DOHH2 (cell line): Measurements from ENCODE around the gene SLC25A1.

Experiments used
- H3F3A ChIP-seq: fragments of 200-600 bp; sonication (generic), shearing (Covaris generic); 2 replicates; pipeline ENCODE4 v1.6.0; 2016; ENCODE audit warnings: antibody characterized with exemption, mild to moderate bottlenecking; ENCODE audit not compliant: control insufficient read depth, insufficient read depth
- H3K27ac ChIP-seq: fragments of 200-600 bp; sonication (generic); 2 replicates; pipeline ENCODE4 v1.5.1; 2014; ENCODE audit warnings: low read depth, mild to moderate bottlenecking, low read length, moderate library complexity
- H3K27me3 ChIP-seq: fragments of 200-600 bp; sonication (generic); 2 replicates; pipeline ENCODE4 v1.6.1; 2014; ENCODE audit warnings: mild to moderate bottlenecking, low read length, mixed read lengths; ENCODE audit not compliant: control insufficient read depth
- H3K36me3 ChIP-seq: fragments of 200-600 bp; sonication (generic); 2 replicates; pipeline ENCODE4 v1.6.1; 2014; ENCODE audit warnings: mild to moderate bottlenecking, low read length, moderate library complexity, mixed read lengths; ENCODE audit not compliant: control insufficient read depth
- H3K4me1 ChIP-seq: fragments of 200-600 bp; sonication (generic); 2 replicates; pipeline ENCODE4 v1.6.1; 2014; ENCODE audit warnings: mild to moderate bottlenecking, low read length, mixed read lengths; ENCODE audit not compliant: control insufficient read depth
- H3K4me2 ChIP-seq: fragments of 200-600 bp; sonication (generic); 2 replicates; pipeline ENCODE4 v1.6.0; 2014; ENCODE audit warnings: mild to moderate bottlenecking, low read length, moderate library complexity
- H3K4me3 ChIP-seq: fragments of 200-600 bp; sonication (generic); 2 replicates; pipeline ENCODE4 v1.5.1; 2014; ENCODE audit warnings: mild to moderate bottlenecking, low read length, mixed read lengths
- H3K79me2 ChIP-seq: fragments of 200-600 bp; sonication (generic); 2 replicates; pipeline ENCODE4 v1.6.1; 2014; ENCODE audit warnings: mild to moderate bottlenecking, low read length, mixed read lengths; ENCODE audit not compliant: control insufficient read depth
- H3K9me2 ChIP-seq: fragments of 200-600 bp; sonication (generic); replicated peaks from 2 replicates; pipeline ENCODE4 v1.6.1; 2014; ENCODE audit warnings: mild to moderate bottlenecking, low read length, mixed read lengths; ENCODE audit not compliant: control insufficient read depth
- H3K9me3 ChIP-seq: fragments of 200-600 bp; sonication (generic); 2 replicates; pipeline ENCODE4 v1.6.1; 2014; ENCODE audit warnings: antibody characterized with exemption, low read length, mixed read lengths; ENCODE audit not compliant: control insufficient read depth, insufficient read depth
- H4K20me1 ChIP-seq: fragments of 200-600 bp; sonication (generic); 2 replicates; pipeline ENCODE4 v1.6.0; 2014; ENCODE audit warnings: low read depth, mild to moderate bottlenecking, antibody characterized with exemption, low read length, moderate library complexity; ENCODE audit not compliant: control insufficient read depth, insufficient read depth
- EZH2phosphoT487 ChIP-seq: fragments of 200-600 bp; sonication (generic); IDR thresholded peaks from 2 replicates; pipeline ENCODE4 v1.6.1; 2017; ENCODE audit warnings: borderline replicate concordance, mild to moderate bottlenecking, antibody characterized with exemption, low read length, moderate library complexity, mixed read lengths
- TF ChIP-seq, protein P1 (sequence below): fragments of 200-600 bp; sonication (generic); IDR thresholded peaks from one replicate; pipeline ENCODE4 v1.5.1; 2014; ENCODE audit warnings: antibody characterized with exemption, mild to moderate bottlenecking, low read depth, low read length; ENCODE audit not compliant: poor library complexity, severe bottlenecking

Gene SLC25A1

DNA sequence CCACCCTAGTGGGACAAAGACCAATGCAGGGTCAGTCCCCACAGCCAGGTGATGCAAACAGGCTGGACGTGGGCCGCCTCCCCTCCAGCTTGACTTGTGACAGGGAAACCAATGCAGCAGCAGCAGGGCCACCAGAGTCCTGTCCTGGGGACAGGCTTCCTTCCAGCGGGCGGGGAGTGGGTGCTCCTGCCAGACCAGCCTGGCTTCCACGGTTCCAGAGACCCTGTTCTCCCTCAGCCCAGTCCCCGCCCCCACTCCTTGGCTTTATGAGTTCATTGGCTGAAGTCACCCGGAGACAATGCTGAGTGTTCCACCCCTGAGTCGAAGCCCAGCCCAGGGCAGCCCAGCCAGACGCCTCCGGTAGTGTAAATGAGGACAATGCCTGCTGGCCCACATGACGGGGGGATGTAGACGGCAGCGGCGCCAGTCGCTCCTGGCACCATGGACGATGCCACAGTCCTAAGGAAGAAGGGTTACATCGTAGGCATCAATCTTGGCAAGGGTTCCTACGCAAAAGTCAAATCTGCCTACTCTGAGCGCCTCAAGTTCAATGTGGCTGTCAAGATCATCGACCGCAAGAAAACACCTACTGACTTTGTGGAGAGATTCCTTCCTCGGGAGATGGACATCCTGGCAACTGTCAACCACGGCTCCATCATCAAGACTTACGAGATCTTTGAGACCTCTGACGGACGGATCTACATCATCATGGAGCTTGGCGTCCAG is 47.4 kb downstream of the SLC25A1 start, which contains the start of gene TSSK2:
TSS of gene TSSK2 (plus strand) at position 350 of the 726 bp plus-strand sequence. CDS start at position 442, 92 bp downstream.
- Histone ChIP-seq H3K36me3 (peaks cover 29% of the 10 kb centered on the region), H3F3A (no peaks in the 10 kb centered on the region), H3K4me3 (no peak within 1 kb of the TSS), H3K9me3 (no peaks in the 10 kb centered on the region), H4K20me1 (no peaks in the 10 kb centered on the region), H3K9me2 (no peaks in the 10 kb centered on the region), H3K27ac (no peak within 1 kb of the TSS), H3K79me2 (no peaks in the 10 kb centered on the region), H3K4me1 (no peaks in the 10 kb centered on the region), H3K27me3 (no peaks in the 10 kb centered on the region), H3K4me2 (no peak within 1 kb of the TSS)
- no peak for TF ChIP-seq EZH2phosphoT487
- TF ChIP-seq, protein P1, sequence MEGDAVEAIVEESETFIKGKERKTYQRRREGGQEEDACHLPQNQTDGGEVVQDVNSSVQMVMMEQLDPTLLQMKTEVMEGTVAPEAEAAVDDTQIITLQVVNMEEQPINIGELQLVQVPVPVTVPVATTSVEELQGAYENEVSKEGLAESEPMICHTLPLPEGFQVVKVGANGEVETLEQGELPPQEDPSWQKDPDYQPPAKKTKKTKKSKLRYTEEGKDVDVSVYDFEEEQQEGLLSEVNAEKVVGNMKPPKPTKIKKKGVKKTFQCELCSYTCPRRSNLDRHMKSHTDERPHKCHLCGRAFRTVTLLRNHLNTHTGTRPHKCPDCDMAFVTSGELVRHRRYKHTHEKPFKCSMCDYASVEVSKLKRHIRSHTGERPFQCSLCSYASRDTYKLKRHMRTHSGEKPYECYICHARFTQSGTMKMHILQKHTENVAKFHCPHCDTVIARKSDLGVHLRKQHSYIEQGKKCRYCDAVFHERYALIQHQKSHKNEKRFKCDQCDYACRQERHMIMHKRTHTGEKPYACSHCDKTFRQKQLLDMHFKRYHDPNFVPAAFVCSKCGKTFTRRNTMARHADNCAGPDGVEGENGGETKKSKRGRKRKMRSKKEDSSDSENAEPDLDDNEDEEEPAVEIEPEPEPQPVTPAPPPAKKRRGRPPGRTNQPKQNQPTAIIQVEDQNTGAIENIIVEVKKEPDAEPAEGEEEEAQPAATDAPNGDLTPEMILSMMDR, result no peak

DNA sequence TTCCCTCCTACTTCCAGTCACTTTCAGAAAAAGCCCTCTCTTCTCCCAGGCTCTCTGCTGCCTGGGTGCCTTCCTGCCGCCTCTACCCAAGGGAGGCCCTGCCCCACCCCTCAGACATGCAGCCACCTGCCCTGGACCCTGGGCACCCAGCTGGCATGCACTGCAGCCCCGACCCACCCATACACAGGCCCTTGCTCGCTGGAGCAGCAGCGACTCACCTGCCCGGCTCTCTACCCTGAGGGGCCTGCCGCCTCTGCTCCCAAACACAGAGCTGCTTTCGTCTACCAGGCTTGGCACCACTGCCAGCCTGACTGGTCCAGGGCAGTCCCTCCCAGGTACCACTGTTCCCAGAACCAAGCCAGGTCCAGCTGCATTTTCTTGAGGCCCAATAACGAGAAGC is 48.7 kb downstream of the SLC25A1 start:
- Histone ChIP-seq H3K4me3 (no peak overlapping the region), H3K36me3 (peaks cover 26% of the 10 kb centered on the region), H3K9me2 (no peaks in the 10 kb centered on the region), H3K79me2 (no peaks in the 10 kb centered on the region), H3K4me2 (no peak overlapping the region), H3F3A (no peaks in the 10 kb centered on the region), H3K4me1 (no peaks in the 10 kb centered on the region), H3K27ac (no peak overlapping the region), H3K9me3 (no peaks in the 10 kb centered on the region), H3K27me3 (no peaks in the 10 kb centered on the region), H4K20me1 (no peaks in the 10 kb centered on the region)
- no peak for TF ChIP-seq EZH2phosphoT487
- TF ChIP-seq, protein P1, result no peak

DNA sequence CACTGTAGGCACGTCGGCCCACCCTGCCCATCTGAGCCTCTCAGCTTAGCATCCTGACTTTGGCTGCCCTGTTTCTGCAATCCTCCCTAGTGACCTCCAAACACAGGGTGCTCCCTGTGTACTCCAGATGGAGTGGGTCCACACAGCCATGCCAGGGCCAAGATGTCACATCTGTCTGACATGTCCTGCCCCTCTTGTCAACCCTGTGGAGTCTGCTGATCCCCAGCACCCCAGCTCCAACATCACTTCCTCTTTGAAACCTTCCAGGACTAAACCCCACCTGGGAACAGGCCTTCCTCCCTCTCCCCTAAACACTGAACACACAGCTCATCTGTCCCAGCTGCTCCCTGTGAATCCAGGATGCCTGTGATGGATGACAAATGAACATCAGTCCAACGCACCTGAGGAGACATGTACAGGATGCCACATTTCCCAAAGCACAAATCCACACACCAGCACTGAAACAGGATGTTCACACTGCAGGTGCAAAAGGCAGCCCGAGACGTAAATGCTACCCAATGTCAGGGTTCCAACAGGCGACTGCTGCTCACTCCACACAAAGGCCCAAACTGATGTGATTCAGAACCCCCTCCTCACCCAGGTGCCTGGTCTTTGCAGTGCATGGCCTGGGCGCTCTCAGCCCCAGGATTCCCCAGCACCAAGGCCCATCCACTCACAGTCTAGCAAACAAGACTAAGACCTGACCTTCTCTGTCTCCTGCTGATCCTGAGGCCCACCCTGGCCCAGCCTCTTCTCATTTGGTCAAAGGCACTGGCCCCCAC is 49.4 kb downstream of the SLC25A1 start:
- H3K27ac ChIP-seq, result no peak overlapping the region
- no peaks in the 10 kb centered on the region for H3K9me3 ChIP-seq
- no peaks in the 10 kb centered on the region for H3K4me1 ChIP-seq
- TF ChIP-seq, protein P1, result no peak
- no peak for TF ChIP-seq EZH2phosphoT487
- no peak overlapping the region for H3K4me3 ChIP-seq
- no peaks in the 10 kb centered on the region for H3F3A ChIP-seq
- no peaks in the 10 kb centered on the region for H4K20me1 ChIP-seq
- H3K4me2 ChIP-seq, result no peak overlapping the region
- no peaks in the 10 kb centered on the region for H3K9me2 ChIP-seq
- H3K36me3 ChIP-seq, result peaks cover 18% of the 10 kb centered on the region
- H3K79me2 ChIP-seq, result no peaks in the 10 kb centered on the region
- no peaks in the 10 kb centered on the region for H3K27me3 ChIP-seq
